ENCODE results near the gene PIGP.
"Not testable (repeated sequence)": the region's sequence is repeated elsewhere in the genome, so short reads cannot be mapped to it uniquely, and the experiment has no call there.

PIGP gene

GRCh38 chr21:37039411-37040075, 33.3 kb downstream of the PIGP start:
- peaks cover 1% of the 10 kb centered on the region for H3K4me1 ChIP-seq (ENCODE audit: insufficient read depth, low read length, severe bottlenecking)
- no peak overlapping the region for H3K4me3 ChIP-seq (ENCODE audit: low read depth, low read length, poor library complexity, severe bottlenecking)
- H4K20me1 ChIP-seq (ENCODE audit: insufficient read depth, low read length) = no peaks in the 10 kb centered on the region
- H3K9me3 ChIP-seq (ENCODE audit: low read length) = no peaks in the 10 kb centered on the region
- H3K79me2 ChIP-seq (ENCODE audit: insufficient read depth, low read length) = no peaks in the 10 kb centered on the region
- H2AFZ ChIP-seq (ENCODE audit: low read length) = no peak overlapping the region
- TF ChIP-seq EZH2 (IDR thresholded peaks at IDR 0.05; ENCODE audit: borderline replicate concordance, low read length) (no peak), CTCF (IDR thresholded peaks at IDR 0.05; ENCODE audit: low read length) (no peak)
- no peak overlapping the region for H3K9ac ChIP-seq (ENCODE audit: low read length)
- H3F3A ChIP-seq (ENCODE audit: insufficient read depth, low read length) = no peaks in the 10 kb centered on the region
- H3K27me3 ChIP-seq (ENCODE audit: insufficient read depth, low read length) = no peaks in the 10 kb centered on the region
- no peaks in the 10 kb centered on the region; the same call in 1 of the 2 replicates for H3K36me3 ChIP-seq (ENCODE audit: insufficient read depth, low read length)
- no peak overlapping the region for H3K4me2 ChIP-seq (ENCODE audit: low read length)
- no peak overlapping the region for H3K27ac ChIP-seq (ENCODE audit: low read depth, low read length, poor library complexity, severe bottlenecking)
- no peaks in the 10 kb centered on the region for H3K9me2 ChIP-seq (ENCODE audit: low read depth, low read length)

DNA sequence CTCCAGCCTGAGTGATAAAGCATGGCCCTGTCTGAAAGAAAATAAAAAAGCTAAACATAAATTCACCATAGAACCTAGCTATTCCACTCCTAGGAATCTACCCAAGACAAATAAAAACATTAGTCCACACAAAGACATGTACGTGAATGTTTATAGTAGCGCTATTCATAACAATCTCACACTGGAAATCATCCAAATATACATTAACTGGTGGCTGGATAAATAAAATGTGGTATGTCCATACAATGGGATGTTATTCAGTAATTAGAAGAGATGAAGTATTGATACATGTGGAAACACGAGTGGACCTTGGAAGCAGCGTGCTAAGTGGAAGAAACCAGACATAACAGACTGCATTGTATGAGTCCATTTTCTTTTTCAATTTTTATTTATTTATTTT, 36.7 kb downstream of the PIGP start:
- Histone ChIP-seq H3K36me3 (ENCODE audit: insufficient read depth, low read length) (no peaks in the 10 kb centered on the region; the same call in 1 of the 2 replicates), H3K79me2 (ENCODE audit: insufficient read depth, low read length) (no peaks in the 10 kb centered on the region), H3K9me3 (ENCODE audit: low read length) (no peaks in the 10 kb centered on the region), H2AFZ (ENCODE audit: low read length) (no peak overlapping the region), H4K20me1 (ENCODE audit: insufficient read depth, low read length) (no peaks in the 10 kb centered on the region), H3K4me2 (ENCODE audit: low read length) (no peak overlapping the region), H3K4me1 (ENCODE audit: insufficient read depth, low read length, severe bottlenecking) (no peaks in the 10 kb centered on the region), H3F3A (ENCODE audit: insufficient read depth, low read length) (no peaks in the 10 kb centered on the region), H3K9ac (ENCODE audit: low read length) (no peak overlapping the region), H3K27me3 (ENCODE audit: insufficient read depth, low read length) (no peaks in the 10 kb centered on the region), H3K9me2 (ENCODE audit: low read depth, low read length) (no peaks in the 10 kb centered on the region), H3K4me3 (ENCODE audit: low read depth, low read length, poor library complexity, severe bottlenecking) (no peak overlapping the region), H3K27ac (ENCODE audit: low read depth, low read length, poor library complexity, severe bottlenecking) (no peak overlapping the region)
- no peak for TF ChIP-seq EZH2 (IDR thresholded peaks at IDR 0.05; ENCODE audit: borderline replicate concordance, low read length)
- TF ChIP-seq CTCF (IDR thresholded peaks at IDR 0.05; ENCODE audit: low read length) = no peak

GRCh38 chr21:37034394-37034793, 38.5 kb downstream of the PIGP start:
- not testable (repeated sequence) for H3K9me2 ChIP-seq (ENCODE audit: low read depth, low read length); H3K27me3 ChIP-seq (ENCODE audit: insufficient read depth, low read length); H3F3A ChIP-seq (ENCODE audit: insufficient read depth, low read length); H4K20me1 ChIP-seq (ENCODE audit: insufficient read depth, low read length); H3K79me2 ChIP-seq (ENCODE audit: insufficient read depth, low read length); H3K36me3 ChIP-seq (ENCODE audit: insufficient read depth, low read length); H3K4me3 ChIP-seq (ENCODE audit: low read depth, low read length, poor library complexity, severe bottlenecking); H3K27ac ChIP-seq (ENCODE audit: low read depth, low read length, poor library complexity, severe bottlenecking); H3K4me2 ChIP-seq (ENCODE audit: low read length); H3K4me1 ChIP-seq (ENCODE audit: insufficient read depth, low read length, severe bottlenecking); H3K9me3 ChIP-seq (ENCODE audit: low read length); H2AFZ ChIP-seq (ENCODE audit: low read length); H3K9ac ChIP-seq (ENCODE audit: low read length)

- Histone ChIP-seq H3K9ac (ENCODE audit: low read length) (no peak overlapping the region), H3K4me1 (ENCODE audit: insufficient read depth, low read length, severe bottlenecking) (no peaks in the 10 kb centered on the region), H3K4me2 (ENCODE audit: low read length) (no peak overlapping the region), H3K4me3 (ENCODE audit: low read depth, low read length, poor library complexity, severe bottlenecking) (no peak overlapping the region), H3K9me2 (ENCODE audit: low read depth, low read length) (no peaks in the 10 kb centered on the region), H3K79me2 (ENCODE audit: insufficient read depth, low read length) (no peaks in the 10 kb centered on the region), H3K27me3 (ENCODE audit: insufficient read depth, low read length) (no peaks in the 10 kb centered on the region), H4K20me1 (ENCODE audit: insufficient read depth, low read length) (no peaks in the 10 kb centered on the region), H2AFZ (ENCODE audit: low read length) (no peak overlapping the region), H3K36me3 (ENCODE audit: insufficient read depth, low read length) (no peaks in the 10 kb centered on the region), H3F3A (ENCODE audit: insufficient read depth, low read length) (no peaks in the 10 kb centered on the region), H3K9me3 (ENCODE audit: low read length) (no peaks in the 10 kb centered on the region), H3K27ac (ENCODE audit: low read depth, low read length, poor library complexity, severe bottlenecking) (no peak overlapping the region)
- no peak for TF ChIP-seq EZH2 (IDR thresholded peaks at IDR 0.05; ENCODE audit: borderline replicate concordance, low read length)
- no peak for TF ChIP-seq CTCF (IDR thresholded peaks at IDR 0.05; ENCODE audit: low read length)
Observed at GRCh38 chr21:37032877-37033471, 39.9 kb downstream of the PIGP start.
